Dermis blood vessel endothelial cell (primary cell): Measurements from ENCODE around the gene CRACDL. TPM values are rescaled to one million over a fixed set of nuclear protein-coding genes. Genes with fewer than 3 reads are reported as not detected.

Experiments used
- DNase-seq: peaks from one replicate; pipeline ENCODE4 v3.0.0; 2010
- total RNA-seq: library from RNA; depleted of rRNA; stranded (reverse); fragments of >200 nt; gene quantifications from 2 replicates; pipeline ENCODE4 v1.2.3, GENCODE V29; 2014

CRACDL gene
- total RNA-seq, 1 donor from 2014 or later = 9.0 TPM

DNA sequence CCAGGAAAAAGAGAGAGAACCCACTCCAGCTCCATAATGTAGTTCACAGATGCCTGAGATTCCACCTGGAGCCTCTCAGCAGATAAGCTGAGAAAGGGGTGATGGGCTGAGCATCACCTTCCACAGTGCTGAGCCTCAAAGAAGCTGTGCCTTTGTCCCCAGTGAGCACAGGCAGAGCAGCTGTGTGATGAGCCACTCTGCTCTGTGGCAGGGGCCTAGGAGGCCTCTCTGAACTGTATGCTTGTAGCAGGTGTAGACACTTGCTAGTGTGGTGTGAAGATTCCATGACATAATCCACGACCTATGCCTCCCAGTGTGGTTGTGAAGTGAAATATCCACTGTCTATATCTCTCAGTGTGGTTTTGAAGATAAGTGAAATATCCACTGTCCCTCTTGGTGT lies 134.7 kb downstream of the CRACDL start:
- no peak for DNase-seq

DNA sequence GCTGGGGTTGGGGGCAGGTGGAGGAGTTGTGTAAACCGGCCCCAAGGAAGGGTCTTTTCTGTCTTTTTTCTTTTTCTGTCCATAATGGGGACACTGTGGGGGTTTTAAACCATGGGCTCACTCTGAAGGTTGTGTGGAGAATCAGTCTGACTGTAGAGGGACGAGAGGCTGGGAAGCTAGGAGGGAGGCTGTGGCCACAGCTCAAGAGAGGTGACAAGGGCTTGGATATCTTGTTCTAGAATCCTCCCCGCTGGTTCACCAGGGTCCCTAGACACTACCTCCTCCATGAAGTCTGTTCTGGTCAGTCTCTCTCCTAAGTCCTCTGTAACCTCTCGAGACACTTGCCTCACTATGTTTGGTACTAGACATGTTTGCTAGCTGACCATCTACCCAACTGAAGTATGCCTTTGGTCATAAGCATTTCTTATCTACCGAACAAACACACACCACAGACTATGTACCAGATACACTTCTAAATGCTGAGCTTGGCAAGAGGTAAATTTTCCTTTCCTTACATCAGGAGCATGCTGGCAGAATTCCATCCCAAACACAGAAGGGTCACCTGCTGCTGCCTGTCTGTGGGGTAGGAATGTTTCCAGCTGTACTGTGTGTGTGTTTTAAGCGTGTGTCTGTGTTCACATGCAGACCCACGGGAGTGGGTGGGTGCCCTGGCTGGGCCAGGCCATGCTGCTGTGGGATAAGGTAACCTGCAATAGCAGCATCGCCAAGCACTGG lies 135.5 kb downstream of the CRACDL start:
- peak; percentile 56 for DNase-seq

DNA sequence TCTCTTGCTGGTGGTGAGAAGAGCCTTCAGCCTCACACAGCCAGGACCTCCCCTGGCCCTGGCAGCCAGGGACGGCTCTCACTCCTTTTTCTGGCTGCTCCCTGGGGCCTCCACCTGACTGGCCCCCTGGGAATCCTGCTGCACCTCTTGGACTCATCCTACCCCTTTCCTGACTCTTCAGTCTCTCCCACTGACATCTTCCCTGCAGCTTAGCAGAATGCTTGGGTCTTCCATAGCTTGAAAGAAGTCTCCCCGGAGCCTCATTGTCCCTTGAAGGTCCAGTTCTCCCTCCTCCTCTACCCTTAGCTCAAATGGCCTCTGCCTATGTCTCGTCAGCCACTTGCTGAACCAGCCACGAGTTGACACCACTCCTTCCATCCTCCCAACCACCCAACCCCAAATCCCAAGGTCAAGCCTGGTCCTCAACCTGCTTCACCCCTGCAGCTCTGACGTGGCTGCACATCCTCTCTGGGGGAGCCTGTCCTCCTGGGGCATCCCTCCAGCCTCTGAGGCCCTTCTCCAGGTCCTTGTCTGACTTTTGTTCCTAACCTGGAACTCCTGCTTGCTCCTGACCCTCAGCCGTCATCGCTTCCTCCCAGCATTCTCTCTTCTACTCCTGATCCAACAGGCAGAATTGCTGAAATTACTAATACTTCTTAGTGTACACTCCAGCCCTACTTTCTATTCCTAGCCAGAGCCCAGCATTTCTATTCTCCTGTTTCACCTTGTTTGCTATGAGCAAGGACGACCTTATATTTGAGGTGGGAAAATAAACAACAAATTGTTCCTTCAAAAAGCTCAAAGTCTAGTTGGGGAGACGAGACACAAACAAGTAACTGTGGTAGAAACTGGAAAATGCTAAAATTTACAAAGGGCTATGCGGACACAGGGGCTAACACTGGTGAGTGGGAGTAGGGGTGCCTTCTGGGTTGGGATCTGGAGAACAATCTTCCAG lies 136.4 kb downstream of the CRACDL start:
- DNase-seq = no peak

DNA sequence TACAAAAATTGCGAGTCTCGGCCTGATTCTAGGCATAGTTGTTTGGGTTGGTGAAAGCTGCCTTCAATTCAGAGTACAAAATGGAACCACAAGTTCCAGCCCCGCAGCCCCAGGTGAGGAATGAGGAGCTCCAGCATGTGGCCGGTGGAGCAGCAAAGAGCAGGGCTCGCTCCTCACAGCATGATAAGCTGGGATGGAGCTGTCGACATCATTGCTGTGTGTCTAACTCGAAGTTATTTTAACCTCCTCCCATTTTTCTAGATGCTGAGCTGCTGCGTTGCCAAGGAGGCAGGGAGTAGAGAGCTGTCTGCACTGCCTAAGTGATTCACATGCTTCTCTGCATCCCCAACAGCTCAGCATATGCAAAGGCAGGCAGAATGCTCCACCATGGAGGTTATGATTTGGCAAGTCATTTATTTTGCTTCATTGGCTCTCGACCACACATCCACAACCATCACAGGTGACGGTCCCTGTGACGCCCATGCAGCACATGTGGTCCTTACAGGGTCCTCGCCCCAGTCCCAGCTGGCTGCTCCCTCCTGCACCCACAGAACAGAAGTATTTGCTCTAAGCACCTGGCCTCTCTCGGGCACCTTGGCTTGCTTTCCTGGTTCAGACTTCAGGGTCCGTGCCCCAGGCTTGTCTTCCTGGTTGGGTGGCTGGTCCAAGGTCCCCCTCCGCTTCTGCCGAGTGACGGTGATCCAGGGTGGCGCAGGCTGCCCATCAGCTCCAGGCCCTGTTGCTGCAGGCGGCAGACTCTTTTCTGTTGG lies 139.1 kb downstream of the CRACDL start:
- DNase-seq = no peak

- DNase-seq = peak; percentile 77
Measured at GRCh38 chr2:98795891-98796676, 139.9 kb downstream of the CRACDL start.

GRCh38 chr2:98793897-98794830 lies 141.9 kb downstream of the CRACDL start:
- DNase-seq = peak; percentile 47

- no peak for DNase-seq
Measured at GRCh38 chr2:98793275-98793674, 142.8 kb downstream of the CRACDL start.

- DNase-seq = no peak
Measured at GRCh38 chr2:98790221-98790620, 145.8 kb downstream of the CRACDL start.

DNA sequence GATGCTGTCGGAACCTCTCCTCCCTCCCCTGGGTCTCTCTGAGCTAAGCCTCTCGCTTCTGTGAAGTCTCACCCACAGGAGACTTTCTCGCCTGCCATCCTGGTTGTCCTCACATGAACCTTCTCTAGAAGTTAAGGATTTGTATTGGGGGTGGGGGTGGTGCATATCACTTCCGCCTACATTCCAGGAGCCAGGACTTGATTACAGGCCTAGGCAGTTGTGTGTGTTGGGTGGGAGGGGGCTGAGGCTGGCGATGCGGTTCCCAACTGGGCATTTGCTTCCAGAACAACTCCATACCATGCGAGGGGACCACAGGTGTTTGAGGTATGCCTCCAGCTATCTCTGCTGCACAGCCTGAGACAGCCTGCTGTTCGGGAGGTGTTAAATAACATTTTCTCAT lies 148.3 kb downstream of the CRACDL start:
- no peak for DNase-seq

DNA sequence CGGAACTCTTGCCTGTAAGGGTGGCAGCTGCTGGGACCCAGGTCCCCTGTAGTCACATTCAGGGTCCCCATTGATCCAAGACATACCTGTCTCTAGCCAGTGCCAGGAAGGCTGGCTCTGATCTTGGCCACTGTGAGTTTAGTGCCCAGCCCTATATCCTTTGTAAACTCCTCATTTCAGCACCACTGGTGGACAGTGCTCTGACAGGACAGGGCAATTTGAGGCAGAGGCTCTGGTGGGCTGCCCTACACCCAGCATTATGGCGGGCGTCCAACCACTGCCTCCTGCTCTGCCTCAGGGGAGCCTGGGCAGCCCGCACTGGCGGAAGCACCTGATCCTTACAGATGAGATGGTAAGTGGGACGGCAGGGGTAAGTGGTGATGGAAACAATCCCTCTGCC lies 149.8 kb downstream of the CRACDL start:
- no peak for DNase-seq

- DNase-seq = no peak
Measured at GRCh38 chr2:98782570-98782969, 153.5 kb downstream of the CRACDL start.

- no peak for DNase-seq
Measured at GRCh38 chr2:98781822-98782221, 154.2 kb downstream of the CRACDL start.

- DNase-seq = no peak
Measured at GRCh38 chr2:98778741-98779483, 157.1 kb downstream of the CRACDL start.

DNA sequence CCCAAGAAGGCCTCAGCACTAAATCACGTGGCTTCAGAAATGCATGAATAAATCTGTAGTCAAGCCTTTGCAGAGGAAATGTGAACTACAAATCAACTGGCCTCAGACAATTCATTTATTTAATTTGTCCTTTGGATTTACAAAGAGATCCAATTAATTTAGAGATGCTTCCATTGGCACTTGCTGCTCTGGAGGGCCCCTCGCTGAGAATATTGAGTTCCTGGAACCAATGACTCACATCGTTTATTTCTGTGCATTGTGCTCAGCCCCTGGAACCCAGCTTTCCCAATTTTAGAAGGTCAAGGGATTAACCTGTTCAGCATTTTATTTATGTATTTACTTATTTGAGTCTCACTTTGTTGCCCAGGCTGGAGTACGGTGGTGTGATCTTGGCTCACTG lies 157.9 kb downstream of the CRACDL start:
- no peak for DNase-seq

DNA sequence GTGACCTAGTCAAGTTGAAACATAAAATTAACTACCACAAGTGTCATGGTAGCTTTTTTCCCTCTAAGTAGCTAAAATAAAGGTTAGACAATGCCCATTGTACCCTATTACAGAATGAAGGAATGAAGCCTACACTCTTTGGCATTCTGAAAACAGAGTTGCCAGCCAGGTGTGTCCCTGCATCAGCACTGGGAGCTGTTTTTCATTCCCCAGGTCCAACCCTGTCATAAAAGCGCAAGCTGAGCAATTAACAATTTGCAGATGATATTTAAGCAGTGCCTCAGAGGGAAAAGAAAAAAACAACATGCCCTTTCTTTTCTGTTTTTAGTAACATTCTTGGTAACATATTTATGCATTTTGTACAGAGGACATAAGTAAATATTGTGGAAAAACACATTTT lies 158.3 kb downstream of the CRACDL start:
- no peak for DNase-seq

DNA sequence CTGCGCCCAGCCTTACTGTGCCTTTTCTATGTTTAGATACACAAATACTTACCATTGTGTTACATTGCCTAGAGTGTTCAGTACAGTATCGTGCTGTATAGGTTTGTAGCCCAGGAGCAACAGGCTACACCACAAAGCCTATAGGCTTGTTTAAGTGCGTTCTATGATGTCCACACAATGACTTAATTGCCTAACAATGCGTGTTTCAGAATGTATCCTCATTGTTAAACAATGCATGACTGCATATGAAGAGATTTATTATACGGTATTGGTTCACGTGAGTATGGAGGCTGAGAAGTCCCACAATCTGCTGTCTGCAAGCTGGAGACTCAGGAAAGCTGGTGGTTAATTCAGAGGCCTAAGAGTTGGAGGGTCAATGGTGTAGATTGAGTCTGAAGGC lies 158.9 kb downstream of the CRACDL start:
- no peak for DNase-seq

DNA sequence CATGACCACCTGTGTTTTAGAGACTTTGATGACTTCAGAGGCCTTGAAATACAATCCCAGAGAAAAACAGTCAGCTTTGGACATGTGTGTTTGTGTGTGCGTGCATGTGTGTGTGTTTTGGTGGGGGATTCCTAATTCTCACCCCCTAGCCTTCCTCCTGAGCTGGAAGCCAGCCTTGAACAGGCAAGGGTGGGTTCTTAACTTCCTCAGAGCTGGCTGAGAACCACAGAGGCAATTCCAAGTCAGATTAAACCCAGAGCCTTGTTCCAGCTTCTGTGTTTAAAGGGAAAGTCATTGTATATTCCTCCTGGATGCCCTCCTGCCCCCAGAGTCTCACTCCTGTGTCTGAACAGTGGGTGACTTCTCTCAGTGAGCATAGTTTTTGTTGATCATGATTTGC lies 159.9 kb downstream of the CRACDL start:
- no peak for DNase-seq

- DNase-seq = no peak
Measured at GRCh38 chr2:98775146-98775986, 160.7 kb downstream of the CRACDL start.

DNA sequence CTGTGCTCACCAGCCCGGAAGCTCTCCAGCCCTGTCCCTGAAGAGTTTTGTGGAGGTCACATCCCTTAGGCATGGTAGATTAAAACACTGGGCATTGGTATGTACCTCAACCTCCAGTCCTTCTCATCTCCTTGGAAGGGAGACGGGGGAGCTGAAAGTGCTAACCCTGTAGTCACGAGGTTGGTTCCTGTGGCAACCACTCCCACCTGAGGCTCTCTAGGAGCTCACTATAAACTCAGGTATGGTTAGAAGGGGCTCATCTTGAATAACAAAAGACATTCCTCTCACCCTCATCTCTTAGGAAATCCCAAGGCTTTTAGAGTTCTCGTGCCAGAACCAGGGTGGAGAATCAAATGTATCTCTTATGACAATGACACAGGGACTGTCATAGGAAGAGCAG lies 162.1 kb downstream of the CRACDL start:
- DNase-seq = no peak
